CD4-positive, alpha-beta T cell treated with Interleukin-2 at 100 ng/mL for 4 hours (primary cell): ENCODE data around the gene APMAP.
A peak's percentile ranks its signal among the peaks of the same experiment; 100 is the strongest.

Experiments
- DNase-seq: peaks from one replicate; pipeline ENCODE4 v3.0.0-alpha.2; 2020; ENCODE audit warnings: low spot score

APMAP gene

GRCh38 chr20:24965065-24965919 is 27.3 kb downstream of the APMAP start:
- DNase-seq, result no peak

DNA sequence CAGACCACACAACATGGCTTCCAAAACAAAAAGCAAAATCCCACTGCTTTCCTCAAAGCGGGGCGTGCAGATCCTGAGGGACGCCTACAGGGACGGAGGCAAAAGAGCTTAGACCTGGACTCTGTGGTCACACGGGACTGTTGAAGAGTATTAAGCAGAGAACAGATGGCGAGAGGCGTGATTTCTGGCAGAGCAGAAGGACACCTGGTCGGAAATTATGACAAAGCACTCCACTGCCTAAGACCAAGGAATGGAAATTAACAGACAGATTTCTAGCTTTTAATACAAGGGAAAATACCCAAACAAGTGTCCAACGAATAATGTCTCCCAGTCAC is 28.1 kb downstream of the APMAP start:
- DNase-seq, result no peak

- DNase-seq, result no peak
Observed at GRCh38 chr20:24963672-24964505, 28.7 kb downstream of the APMAP start.

DNA sequence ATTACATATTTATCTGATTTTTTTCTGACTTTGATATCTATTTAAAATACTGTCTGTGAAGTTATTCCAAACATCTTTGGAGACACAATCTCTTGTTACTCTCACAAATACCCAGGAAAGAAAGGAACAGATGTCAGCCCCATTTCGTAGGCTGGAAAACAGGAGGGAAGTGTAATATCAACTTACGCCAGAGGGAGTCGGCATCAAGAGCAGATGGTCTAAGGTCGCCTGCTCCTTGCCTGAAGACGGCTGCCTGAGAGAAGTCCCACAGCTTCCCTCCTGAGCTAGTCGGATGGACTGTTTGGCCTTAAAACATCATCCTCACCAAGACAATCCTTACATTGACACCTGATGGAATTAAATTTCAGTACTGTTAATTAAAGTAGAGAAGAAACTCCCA is 30.0 kb downstream of the APMAP start:
- DNase-seq, result no peak

DNA sequence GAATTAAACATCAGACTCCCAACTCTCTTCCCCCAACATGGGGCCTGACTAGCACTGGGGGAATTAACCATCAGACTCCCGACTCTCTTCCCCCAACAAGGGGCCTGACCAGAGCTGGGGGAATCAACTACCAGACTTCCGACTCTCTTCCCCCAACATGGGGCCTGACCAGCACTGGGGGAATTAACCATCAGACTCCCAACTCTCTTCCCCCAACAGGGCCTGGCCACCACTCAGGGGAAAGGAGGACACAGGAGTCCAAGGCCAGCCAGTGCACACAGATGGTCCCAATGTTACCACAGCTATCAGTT is 30.4 kb downstream of the APMAP start:
- no peak for DNase-seq

DNA sequence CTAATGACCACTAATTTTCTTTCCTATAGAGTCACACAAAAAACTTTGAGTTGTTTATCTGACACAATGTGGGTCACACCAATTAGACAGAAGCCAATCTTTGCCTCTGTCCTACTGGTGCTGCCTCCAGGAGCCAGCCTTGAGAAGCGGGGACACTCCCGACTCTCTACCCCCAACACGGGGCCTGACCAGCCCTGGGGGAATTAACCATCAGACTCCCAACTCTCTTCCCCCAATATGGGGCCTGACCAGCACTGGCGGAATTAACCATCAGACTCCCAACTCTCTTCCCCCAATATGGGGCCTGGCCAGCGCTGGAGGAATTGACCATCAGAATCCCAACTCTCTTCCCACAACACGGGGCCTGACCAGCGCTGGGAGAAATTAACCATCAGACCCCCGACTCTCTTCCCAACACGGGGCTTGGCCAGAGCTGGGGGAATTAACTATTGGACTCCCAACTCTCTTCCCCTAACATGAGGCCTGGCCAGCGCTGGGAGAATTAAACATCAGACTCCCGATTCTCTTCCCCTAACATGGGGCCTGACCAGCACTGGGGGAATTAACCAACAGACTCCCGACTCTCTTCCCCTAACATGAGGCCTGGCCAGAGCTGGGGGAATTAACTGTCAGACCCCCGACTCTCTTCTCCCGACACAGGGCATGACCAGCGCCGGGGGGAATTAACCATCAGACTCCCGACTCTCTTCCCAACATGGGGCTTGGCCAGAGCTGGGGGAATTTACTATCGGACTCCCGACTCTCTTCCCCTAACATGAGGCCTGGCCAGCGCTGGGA is 31.0 kb downstream of the APMAP start:
- DNase-seq, result no peak

GRCh38 chr20:24960861-24961260 is 31.7 kb downstream of the APMAP start:
- peak; percentile 62 for DNase-seq

DNA sequence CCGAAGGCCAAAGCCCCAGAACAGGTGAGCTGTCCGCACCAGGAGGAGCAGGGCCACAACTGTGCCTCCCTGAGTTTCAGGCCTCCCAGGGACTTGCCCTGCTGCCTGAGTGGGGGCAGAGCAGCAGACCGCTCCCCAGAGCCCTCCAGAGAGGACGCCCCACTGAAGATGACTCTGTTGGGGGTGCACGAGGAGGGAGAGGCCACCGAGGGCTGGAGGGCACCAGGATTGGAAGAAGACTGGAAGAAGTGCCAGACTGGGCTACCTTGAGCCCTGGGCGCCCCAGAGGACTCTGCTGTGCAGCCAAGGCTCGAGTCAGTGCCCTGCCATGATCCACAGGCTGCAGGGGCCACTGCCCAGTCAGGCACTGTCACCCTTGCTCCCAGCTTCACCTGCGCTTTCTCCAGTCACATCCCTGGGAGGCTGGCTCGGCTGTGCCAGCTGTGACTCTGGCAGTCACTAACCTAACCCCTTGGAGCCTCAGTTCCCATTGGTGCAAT is 32.2 kb downstream of the APMAP start:
- no peak for DNase-seq

- DNase-seq, result no peak
Observed at GRCh38 chr20:24959591-24960301, 32.8 kb downstream of the APMAP start.

- no peak for DNase-seq
Observed at GRCh38 chr20:24958506-24959385, 33.8 kb downstream of the APMAP start.

DNA sequence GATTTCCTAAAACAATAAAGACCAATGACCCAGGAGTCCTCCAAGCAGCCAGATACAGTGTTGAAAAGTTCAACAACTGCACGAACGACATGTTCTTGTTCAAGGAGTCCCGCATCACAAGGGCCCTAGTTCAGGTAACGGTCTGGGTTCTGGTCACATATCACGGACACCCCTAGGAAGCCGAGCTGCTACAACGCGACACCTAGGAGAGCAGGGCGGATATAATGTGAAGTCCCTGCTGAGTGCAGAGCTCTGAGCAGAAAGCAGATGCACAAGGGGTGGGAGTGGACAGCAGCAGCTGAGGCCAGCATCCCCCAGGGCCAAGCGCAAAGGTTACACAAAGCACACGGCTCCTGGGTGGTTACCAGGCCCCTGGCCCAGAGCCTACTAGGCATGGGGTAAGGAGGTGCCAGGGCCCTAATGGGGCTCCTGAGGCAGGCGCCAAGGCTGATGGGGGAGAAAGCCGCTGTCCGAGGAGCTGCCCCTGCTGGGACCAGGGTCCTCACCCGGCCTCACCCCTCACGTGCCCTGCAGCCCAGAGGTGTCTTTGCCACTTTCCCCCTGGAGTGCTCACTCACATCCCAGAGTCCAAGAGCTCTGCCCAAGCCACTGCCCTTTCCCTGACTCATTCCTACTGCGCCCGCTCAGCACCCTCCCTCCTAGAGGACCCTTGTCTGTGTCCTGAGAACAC is 35.1 kb downstream of the APMAP start:
- DNase-seq, result no peak

DNA sequence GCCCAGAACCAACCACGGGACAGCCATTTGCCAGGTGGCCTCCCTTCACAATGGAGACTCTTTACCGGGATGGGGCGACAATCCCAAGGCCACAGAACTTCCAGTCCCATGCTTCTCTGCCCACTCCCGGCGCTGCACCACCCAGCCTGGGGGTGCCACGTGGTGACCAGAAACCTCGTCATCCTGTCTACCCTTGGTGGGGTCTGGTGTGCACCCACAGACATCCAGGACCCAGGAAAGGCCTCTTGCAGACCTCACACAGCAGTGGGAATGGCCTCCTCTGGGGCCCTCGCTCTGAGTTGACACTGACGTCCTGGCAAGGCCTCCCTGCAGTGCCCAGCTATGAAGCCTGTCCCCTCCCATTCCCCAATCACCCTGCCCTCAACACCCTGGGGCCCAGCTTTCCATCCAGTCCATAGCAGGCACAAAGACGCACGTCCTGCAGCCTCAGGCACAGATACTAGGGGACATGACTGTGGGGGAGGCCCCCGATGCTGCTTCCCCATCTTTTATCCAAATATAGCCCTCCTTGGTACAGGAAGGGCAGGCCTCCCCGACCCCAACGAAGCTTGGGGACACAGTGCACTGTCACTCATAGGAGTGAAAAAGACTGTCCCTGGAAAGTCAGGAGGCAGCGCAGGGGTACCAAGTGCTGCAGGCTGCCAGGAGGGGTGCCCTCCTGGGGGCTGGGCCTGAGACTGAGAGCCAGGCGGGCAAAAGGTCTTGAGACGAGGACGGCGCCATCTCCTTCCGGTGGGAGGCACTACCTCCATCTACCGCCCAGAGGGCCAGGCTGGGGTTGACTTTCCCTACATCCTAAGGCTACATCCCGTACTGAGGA is 36.3 kb downstream of the APMAP start:
- no peak for DNase-seq

- DNase-seq, result no peak
Observed at GRCh38 chr20:24955045-24955444, 37.5 kb downstream of the APMAP start.

DNA sequence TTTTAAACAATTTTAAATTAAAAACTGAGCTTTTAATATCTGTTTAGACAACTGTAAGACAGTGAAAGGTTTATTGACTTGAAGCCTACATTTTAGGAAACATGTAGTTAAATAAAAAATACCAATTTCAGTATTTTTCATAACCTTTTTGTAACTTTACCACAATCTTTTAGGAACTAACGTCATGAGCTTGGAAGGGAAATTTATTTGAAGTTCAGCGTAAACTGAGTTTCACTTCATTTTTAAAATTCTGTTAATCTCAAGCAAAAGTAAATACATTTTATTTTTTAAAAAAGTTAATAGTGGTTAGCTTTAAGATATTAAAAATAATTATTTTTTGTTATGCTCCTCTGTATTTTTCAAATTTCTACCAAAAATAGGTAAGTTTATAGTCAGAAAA is 38.0 kb downstream of the APMAP start:
- DNase-seq, result no peak

GRCh38 chr20:24954151-24954550 is 38.4 kb downstream of the APMAP start:
- DNase-seq, result no peak

DNA sequence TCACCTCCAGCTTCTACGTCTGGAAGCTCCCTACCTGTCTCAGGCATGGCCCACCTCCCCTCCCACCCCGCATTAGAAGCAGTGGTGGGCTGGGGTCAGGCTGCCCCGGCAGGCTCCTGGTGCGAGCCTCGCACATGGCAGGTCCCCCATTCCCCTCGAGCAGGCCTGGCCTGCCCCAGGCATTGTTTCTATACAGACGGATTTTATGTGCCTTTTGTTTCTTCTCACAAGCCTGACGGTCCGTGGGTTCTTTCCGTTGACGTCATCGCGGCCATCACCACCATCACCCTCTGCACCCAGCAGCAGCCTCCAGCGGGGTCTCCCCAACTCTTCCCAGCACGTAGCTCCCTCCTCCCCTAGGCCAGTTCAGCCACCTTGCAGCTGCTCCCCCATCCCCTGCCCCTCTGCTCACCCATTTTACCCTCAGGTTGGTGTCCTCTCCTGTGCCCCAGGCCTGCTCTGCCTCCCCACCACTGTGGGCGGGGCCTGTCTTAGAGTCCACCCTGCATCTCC is 38.9 kb downstream of the APMAP start:
- no peak for DNase-seq

DNA sequence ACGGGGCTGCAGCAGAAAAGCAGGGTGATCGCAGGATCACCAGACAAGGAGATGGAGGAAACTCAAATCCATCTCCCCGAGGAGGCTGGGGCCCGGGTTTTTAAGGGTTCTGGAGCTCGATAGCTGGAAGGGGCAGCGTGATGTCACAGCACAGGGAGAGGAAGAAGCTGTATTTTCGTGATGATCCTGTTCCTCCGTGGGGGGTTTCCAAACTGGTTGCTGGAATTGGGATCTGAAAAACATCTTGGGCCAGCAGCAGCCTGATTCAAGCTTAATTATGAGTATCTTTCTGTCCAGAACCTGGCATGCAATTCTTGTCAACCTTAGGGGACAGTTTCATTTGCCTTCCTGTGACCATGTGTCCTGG is 39.4 kb downstream of the APMAP start:
- DNase-seq, result no peak

- DNase-seq, result no peak
Observed at GRCh38 chr20:24952376-24953208, 40.0 kb downstream of the APMAP start.
